Stimulated activated naive CD4-positive, alpha-beta T cell (primary cell): ENCODE data around the gene CDC14C.
"Not testable (repeated sequence)": the region's sequence is repeated elsewhere in the genome, so short reads cannot be mapped to it uniquely, and the experiment has no call there.

Experiments
- DNase-seq, 6 experiments: peaks; one replicate each; lab custom pipeline; 2025; lab: John Stamatoyannopoulos, UW

Gene CDC14C

DNA sequence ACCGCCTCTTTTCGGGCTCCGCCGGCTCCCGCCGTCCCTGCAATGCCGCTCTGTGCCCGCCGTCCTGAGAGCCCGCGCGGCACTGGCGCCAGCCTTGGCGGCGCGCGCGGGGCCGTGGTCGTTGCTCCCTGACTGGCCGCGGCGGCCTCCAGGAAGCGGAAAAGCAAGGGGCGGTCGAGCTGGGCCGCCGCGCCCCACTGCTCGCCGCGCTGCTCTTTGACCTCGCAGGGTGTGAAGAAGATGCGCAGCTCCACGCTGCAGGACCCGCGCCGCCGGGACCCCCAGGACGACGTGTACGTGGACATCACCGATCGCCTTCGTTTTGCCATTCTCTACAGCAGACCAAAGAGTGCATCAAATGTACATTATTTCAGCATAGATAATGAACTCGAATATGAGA is at the start of gene CDC14C:
CDC14C (plus strand) TSS at position 115 of the 400 bp plus-strand sequence; CDS start at position 241, 126 bp downstream.
- DNase-seq = no peak

- DNase-seq = no peak
Observed at GRCh38 chr7:48875045-48875916, 49.1 kb upstream of the CDC14C start.

DNA sequence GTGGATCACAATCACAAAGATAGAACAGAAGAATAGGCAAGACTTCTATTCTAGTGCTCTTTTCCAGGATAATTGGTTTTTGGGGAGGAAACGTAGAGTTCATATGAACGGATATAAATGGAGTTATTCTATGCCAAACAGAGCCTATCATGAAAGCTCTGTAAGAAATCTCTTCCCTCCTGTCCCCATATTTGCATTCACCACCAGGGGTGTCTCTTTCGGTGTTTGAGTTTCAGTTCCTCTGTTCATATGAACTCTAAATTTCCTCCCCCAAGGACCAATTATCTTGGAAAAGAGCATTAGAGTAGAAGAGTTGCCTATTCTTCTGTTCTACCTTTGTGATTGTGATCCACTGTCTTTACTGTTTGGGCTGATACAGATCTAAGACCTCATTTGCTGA is 48.3 kb upstream of the CDC14C start:
- no peak for DNase-seq

DNA sequence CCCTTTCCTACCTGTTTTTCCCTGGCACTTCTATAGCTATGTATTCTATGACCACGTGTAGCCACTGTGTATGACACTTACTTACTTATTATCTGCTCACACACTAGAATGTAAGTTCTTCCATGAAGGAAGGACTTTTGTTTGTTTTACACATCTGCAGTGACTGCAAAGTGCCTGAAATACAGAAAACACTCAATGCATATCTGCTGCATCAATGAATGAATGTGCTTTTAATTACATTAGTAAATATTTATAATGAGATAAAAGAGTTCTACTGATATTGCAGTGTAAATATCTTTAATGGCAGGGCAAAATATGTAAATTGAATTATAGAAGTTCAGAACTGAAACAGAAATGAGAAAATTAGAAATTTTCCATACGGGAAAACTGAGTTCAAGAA is 43.5 kb upstream of the CDC14C start:
- DNase-seq = no peak

DNA sequence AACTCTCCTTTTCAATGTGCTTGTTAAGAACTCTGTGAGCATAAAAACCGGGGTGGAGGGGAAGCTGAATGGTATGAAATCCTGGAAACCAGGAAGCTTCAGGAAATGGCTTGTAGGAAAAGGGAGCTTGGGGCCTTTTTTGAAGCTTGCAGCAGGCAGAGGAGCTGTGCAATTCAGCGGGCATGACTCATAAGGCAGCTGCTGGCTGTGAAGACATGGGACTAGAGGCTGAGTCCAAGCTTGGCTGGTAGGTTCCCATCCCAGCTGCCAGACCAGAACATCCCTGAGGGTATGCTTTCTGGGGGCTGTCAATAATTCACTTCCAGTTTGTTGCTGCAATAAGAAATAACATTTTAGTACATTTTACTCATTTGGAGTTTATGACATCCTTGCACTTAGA is 36.8 kb upstream of the CDC14C start:
- DNase-seq = no peak

DNA sequence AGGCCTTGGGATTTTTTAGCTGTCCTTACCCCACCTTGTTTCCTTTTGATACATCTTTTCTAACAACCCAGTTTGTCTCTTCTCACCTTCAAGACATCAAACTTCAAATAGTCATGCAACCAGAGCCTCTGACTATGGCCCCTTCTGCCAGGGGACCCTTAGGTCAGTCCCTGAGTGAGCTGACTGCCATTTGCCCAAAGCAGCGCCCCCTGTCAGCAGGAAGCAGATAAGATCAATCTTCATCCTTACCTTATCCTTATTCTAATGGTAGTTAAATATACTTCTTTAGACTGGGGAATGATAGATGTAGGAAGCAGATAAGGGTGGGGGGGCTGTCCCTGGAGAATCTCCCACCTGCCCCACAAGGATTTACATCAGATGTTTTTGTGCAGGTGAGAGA is 29.8 kb upstream of the CDC14C start:
- DNase-seq = no peak

DNA sequence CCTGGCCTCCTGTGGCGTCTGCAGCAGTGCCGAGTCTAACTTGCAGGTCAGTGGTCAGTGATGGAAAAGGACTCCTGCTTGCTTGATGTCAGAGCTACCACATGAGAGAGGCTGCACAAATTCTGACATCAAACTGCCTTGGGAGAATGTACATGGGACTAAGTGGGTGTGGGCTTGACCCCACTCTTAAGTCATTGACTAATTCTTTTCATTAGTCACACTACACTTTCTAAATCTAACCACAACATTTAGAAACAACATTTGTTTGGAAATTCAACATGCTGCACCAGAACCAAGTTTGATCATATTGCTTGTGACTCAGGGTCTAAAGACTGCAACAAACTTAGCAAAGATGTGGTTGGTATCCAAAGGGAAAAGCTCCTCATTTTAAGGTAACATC is 24.4 kb upstream of the CDC14C start:
- no peak for DNase-seq

GRCh38 chr7:48901966-48902365 is 22.4 kb upstream of the CDC14C start:
- DNase-seq = no peak

DNA sequence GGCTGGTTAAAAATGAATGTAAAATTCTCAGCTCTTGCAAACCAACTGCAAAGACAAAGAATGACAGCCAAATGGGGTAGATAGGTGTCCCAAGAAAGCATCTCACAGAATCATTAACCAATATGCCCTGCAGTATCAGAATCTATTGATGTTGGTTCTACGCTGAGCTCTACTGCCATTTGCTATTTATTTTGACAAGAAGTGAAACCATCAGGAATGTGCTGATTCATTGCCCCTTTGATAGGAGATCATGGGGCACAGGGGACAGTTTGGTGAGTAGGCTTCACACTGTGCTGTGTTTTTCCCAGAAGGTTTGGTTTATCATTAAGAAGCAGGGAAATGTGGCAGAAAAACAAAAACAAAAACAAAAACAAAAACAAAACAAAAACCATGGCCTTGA is 19.4 kb upstream of the CDC14C start:
- no peak for DNase-seq

- DNase-seq = not testable (repeated sequence)
Observed at GRCh38 chr7:48905686-48906085, 18.7 kb upstream of the CDC14C start.

- DNase-seq = not testable (repeated sequence)
Observed at GRCh38 chr7:48909887-48910286, 14.5 kb upstream of the CDC14C start.

DNA sequence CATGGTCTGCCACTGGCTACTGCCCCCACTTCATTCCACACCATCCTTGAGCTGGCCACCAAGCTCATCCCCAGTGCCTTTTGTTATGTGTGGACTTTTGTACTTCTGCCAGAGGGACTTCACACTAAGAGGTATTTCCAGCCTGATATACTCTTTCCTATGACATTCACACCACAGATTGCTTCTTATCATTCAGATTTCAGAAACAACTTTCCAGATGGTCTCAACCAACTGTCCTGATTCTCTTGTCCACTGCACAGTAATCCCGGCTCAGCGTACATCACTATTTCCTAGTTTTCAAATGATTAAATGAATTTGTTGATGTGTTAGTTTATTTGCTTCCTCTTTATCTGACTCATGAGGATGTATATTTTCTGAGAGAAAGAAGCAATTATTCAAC is 7.1 kb downstream of the CDC14C start:
- no peak for DNase-seq

GRCh38 chr7:48932126-48932910 is 8.0 kb downstream of the CDC14C start:
- DNase-seq = no peak

DNA sequence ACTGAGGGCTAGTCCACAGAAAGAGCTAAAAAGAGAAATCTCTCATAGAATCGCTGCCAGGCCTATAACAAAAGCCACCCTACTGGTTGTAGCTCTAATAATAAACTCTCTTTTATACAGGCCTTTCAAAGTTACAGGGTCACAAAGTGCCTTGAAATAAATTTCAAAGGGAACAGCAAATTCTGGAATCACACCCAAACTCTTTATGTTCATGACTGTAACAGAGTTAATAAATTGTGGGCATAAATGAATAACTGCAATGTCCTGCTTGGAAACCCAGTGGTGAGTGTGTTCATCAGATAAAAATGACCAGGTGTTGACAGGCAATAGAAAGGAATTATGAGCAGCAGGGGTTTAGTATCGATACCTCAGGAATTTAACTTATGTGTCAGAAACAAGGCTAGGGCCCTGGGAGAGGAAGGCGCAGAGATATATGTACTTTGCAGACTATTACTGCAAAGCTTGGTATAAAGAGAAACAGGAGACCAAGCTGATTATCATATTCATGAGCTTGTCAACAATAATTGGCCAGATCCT is 9.3 kb downstream of the CDC14C start:
- no peak for DNase-seq

GRCh38 chr7:48938539-48939295 is 14.4 kb downstream of the CDC14C start:
- no peak for DNase-seq

- DNase-seq = no peak
Observed at GRCh38 chr7:48943279-48943990, 19.1 kb downstream of the CDC14C start.

GRCh38 chr7:48955916-48956315 is 31.6 kb downstream of the CDC14C start:
- DNase-seq = no peak

DNA sequence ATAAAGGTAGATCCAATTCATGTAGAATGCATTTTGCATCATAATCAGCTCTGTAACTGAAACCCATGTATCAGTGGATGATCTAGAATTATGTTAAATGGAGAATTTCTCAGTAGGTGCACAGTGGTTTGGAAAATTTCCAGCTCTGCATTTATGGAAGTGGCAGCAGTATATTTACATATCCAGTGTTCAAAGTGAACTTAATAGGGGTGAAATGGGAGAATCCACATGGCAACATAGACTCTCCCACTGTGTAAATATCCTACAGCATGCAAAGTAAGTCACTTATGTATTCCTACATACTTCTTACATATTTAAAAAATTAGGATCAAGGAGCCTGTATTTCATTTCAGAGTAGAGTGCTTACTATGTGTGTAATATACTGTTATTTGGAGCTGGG is 35.3 kb downstream of the CDC14C start:
- DNase-seq = no peak

DNA sequence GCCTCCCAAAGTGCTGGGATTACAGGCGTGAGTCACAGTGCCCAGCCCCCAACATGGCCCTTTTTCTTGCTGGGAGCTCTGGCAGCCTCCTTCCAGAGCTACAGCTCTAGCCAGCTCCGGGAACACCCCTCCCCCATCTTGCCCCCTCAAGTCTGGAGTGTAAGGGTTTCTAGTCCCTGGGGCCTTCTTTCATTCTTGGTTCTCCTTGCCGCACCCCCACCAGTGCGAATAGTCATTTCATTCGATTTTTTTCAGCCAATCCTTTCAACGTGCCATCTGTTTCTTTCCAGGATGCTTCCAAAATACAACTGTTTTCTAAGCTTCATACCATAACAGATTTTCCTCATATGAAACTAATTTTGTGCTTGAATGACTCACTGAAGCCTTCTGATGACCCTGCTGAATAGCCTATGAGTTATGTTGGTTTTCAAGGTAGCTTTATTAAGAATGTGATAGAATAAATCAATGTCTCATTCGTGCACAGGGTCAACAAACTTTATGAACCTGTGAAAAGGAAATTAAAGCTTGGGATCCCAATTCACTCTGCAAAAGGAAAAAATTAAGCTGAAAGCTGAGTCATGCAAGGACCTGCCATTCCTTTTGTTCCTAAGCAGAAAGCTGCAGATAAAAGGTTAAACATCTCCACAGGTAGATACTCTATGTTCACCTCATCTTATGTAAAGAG is 38.6 kb downstream of the CDC14C start:
- no peak for DNase-seq

DNA sequence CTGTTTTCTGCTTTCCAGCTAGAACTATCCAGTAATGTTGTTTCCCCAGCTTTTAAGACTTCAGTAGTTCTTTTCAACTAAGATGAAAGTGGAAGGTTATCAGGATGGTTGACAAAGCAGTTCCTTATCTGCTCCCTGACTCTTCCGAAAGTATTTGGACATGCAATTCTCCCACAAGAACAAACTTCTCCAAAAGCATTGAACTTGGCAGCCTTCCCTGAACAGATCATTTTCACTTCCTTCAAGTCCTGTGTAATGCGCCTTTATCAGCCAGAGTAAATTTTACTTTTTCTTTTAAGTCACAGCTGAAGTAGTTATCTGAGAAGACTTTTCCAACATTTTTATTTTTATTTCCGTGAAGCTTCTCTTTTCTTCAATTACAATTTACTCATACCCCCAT is 39.7 kb downstream of the CDC14C start:
- no peak for DNase-seq

- DNase-seq = no peak
Observed at GRCh38 chr7:48971173-48971572, 46.8 kb downstream of the CDC14C start.
